Measurements from ENCODE around the gene SMG6. TPM values are rescaled to one million over a fixed set of nuclear protein-coding genes. Genes with fewer than 3 reads are reported as not detected.

The SMG6 gene
- total and polyA plus RNA-seq, 2 donors (not counting 3 experiments of a cell fraction or from before 2014, with no cell fraction given): 40.1 to 42.2 TPM

DNA sequence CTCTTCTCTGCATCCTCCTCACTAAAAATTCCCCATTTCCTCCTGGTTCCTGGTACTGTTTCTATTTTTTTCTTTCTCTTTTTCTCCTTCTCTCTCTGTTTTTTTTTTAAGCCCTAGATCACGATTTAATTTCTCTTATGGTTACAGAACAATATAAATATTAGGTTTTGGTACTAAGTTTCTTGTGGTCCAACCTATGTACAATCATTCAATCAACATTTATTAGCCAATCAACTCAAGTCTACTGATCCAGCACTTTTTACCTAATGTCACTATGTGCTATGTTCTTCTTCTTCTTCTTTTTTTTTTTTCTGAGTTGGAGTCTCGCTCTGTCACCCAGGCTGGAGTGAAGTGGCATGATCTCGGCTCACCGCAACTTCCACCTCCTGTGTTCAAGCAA is 291.1 kb downstream of the SMG6 start:
- H3K4me1 ChIP-seq (ENCODE audit: control insufficient read depth, extremely low read depth, insufficient read depth, low read length): no peaks in the 10 kb centered on the region
- no TSS peak for BruUV-seq (replicated peaks)
- H3K36me3 ChIP-seq (ENCODE audit: control insufficient read depth in 2 of 2, extremely low read depth in 1 of 2, insufficient read depth in 2 of 2, low read length in 2 of 2): no peaks in the 10 kb centered on the region
- no peak overlapping the region for H3K9ac ChIP-seq (replicated peaks; ENCODE audit: extremely low read depth, insufficient read depth, low read length)
- CTCF ChIA-PET: no interaction called here
- dilution Hi-C loops (cut with MboI; ENCODE audit: extremely low pct_ligation_motif_present, low sequenced_read_pairs): no loop called here
- TF ChIP-seq JUN (IDR thresholded peaks at IDR 0.05; ENCODE audit: borderline replicate concordance, insufficient read depth, insufficient read length, low read depth) (no peak), GATA2 (IDR thresholded peaks at IDR 0.05; ENCODE audit: insufficient read depth, insufficient read length, low read depth, low read length) (no peak), MYC (IDR thresholded peaks at IDR 0.05; ENCODE audit: low read depth, low read length) (no peak), EZH2 (IDR thresholded peaks at IDR 0.05; ENCODE audit: borderline replicate concordance, low read depth, low read length, severe bottlenecking) (no peak), POLR2A (IDR thresholded peaks at IDR 0.05; ENCODE audit: low read depth, low read length) (no peak)
- no peaks in the 10 kb centered on the region for H3K9me3 ChIP-seq (replicated peaks; ENCODE audit: control insufficient read depth, insufficient read depth, low read length)
- H3K4me3 ChIP-seq (replicated peaks in 1 of 3; ENCODE audit: insufficient read depth in 1 of 3, low read depth in 1 of 3, low read length in 3 of 3): no peak overlapping the region
- POLR2A ChIA-PET: no interaction called here
- FAIRE-seq (no peak), DNase-seq (ENCODE audit: low read depth, low spot score) (no peak)
- no peak overlapping the region for H3K27ac ChIP-seq (ENCODE audit: insufficient read depth, low read depth, low read length)
- H3K9me1 ChIP-seq (replicated peaks; ENCODE audit: control insufficient read depth, extremely low read depth, insufficient read depth, low read length): no peaks in the 10 kb centered on the region
- H3K27me3 ChIP-seq (ENCODE audit: control insufficient read depth in 2 of 2, insufficient read depth in 2 of 2, low read length in 2 of 2): peaks cover 0 to 3% of the 10 kb centered on the region in 2 experiments
- no peak overlapping the region for H2AFZ ChIP-seq (ENCODE audit: low read depth, low read length)
- no peaks in the 10 kb centered on the region for H3K79me2 ChIP-seq (ENCODE audit: control insufficient read depth, insufficient read depth, low read length)
- no peaks in the 10 kb centered on the region for H4K20me1 ChIP-seq (replicated peaks; ENCODE audit: control insufficient read depth, extremely low read depth, insufficient read depth, low read length)
- intact Hi-C loops (cut with micrococcal nuclease): no loop called here
- H3K4me2 ChIP-seq (ENCODE audit: insufficient read depth, low read length): no peak overlapping the region

DNA sequence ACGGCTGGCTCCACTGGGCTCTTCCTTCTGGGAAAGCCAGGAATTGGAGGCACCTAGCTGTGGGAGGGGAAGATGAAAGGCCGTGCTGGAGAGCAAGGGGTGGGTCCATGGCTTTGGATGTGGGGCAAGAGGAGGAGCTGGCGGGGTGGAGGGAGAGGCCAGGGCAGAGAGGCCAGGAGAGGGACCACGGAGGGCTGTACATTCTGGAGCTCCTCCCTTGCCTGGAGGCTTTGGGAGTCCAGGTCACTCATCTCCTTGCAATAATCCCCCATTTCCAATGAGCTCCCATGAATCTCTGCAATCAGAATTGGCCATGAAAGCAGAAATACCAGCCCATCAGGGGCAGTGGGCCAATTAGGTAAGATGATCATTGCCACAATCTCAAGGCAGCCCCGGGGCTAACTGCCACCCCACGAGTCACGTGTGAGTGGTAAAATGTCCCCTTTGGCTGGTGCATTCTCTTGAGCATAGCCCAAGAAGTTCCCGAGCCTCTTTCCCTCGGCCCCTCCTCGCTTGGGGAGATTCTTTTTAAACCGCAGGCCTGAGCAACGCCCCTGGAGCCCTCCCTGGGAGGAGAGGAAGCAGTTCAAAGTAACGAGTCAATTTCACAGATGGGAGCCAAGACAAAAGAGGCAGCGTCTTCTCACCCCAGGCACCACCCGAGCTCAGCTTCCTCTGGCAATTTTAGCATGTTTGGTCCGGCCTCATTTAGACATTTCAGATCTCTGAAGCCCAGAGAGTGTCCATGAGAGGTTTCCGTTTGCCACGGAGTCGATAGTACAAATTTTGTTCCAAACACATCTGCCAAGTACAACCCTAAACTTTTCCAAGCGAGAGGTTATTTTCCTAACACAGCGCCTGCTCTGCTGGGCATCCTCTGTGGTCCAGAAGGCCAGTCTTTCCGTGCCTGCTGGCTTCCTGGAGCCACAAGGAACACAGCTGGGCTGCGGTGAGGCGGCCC is 291.9 kb downstream of the SMG6 start:
- Histone ChIP-seq H3K4me2 (ENCODE audit: insufficient read depth, low read length) (no peak overlapping the region), H3K9ac (replicated peaks; ENCODE audit: extremely low read depth, insufficient read depth, low read length) (no peak overlapping the region), H3K27ac (ENCODE audit: insufficient read depth, low read depth, low read length) (no peak overlapping the region), H3K36me3 (ENCODE audit: control insufficient read depth in 2 of 2, extremely low read depth in 1 of 2, insufficient read depth in 2 of 2, low read length in 2 of 2) (no peaks in the 10 kb centered on the region), H3K4me3 (replicated peaks in 1 of 3; ENCODE audit: insufficient read depth in 1 of 3, low read depth in 1 of 3, low read length in 3 of 3) (no peak overlapping the region), H3K9me1 (replicated peaks; ENCODE audit: control insufficient read depth, extremely low read depth, insufficient read depth, low read length) (no peaks in the 10 kb centered on the region), H3K27me3 (ENCODE audit: control insufficient read depth in 2 of 2, insufficient read depth in 2 of 2, low read length in 2 of 2) (peaks cover 0 to 3% of the 10 kb centered on the region in 2 experiments), H3K9me3 (replicated peaks; ENCODE audit: control insufficient read depth, insufficient read depth, low read length) (no peaks in the 10 kb centered on the region), H4K20me1 (replicated peaks; ENCODE audit: control insufficient read depth, extremely low read depth, insufficient read depth, low read length) (no peaks in the 10 kb centered on the region), H3K79me2 (ENCODE audit: control insufficient read depth, insufficient read depth, low read length) (no peaks in the 10 kb centered on the region), H3K4me1 (ENCODE audit: control insufficient read depth, extremely low read depth, insufficient read depth, low read length) (no peaks in the 10 kb centered on the region), H2AFZ (ENCODE audit: low read depth, low read length) (peak overlapping the region; percentile 49)
- no TSS peak for BruUV-seq (replicated peaks)
- TF ChIP-seq EZH2 (IDR thresholded peaks at IDR 0.05; ENCODE audit: borderline replicate concordance, low read depth, low read length, severe bottlenecking) (no peak), POLR2A (IDR thresholded peaks at IDR 0.05; ENCODE audit: low read depth, low read length) (no peak), MYC (IDR thresholded peaks at IDR 0.05; ENCODE audit: low read depth, low read length) (no peak), FOS (IDR thresholded peaks at IDR 0.05; ENCODE audit: borderline replicate concordance, insufficient read depth, low read length) (no peak)
- TF ChIP-seq, protein P1, sequence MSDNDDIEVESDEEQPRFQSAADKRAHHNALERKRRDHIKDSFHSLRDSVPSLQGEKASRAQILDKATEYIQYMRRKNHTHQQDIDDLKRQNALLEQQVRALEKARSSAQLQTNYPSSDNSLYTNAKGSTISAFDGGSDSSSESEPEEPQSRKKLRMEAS (IDR thresholded peaks at IDR 0.05; ENCODE audit: insufficient read depth, insufficient read length): no peak
- TF ChIP-seq, protein P2, sequence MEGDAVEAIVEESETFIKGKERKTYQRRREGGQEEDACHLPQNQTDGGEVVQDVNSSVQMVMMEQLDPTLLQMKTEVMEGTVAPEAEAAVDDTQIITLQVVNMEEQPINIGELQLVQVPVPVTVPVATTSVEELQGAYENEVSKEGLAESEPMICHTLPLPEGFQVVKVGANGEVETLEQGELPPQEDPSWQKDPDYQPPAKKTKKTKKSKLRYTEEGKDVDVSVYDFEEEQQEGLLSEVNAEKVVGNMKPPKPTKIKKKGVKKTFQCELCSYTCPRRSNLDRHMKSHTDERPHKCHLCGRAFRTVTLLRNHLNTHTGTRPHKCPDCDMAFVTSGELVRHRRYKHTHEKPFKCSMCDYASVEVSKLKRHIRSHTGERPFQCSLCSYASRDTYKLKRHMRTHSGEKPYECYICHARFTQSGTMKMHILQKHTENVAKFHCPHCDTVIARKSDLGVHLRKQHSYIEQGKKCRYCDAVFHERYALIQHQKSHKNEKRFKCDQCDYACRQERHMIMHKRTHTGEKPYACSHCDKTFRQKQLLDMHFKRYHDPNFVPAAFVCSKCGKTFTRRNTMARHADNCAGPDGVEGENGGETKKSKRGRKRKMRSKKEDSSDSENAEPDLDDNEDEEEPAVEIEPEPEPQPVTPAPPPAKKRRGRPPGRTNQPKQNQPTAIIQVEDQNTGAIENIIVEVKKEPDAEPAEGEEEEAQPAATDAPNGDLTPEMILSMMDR (IDR thresholded peaks at IDR 0.05; ENCODE audit: extremely low read depth in 1 of 2, insufficient read depth in 1 of 2, low read depth in 1 of 2, low read length in 2 of 2): no peak
- ChIA-PET POLR2A (no interaction called here), CTCF (interaction anchor here (1.1 to 1.2 kb wide), 2 partner anchors 14 to 103 kb away, joined by 4 read pairs; partner anchors contain the start of gene RTN4RL1)
- dilution Hi-C loops (cut with MboI; ENCODE audit: extremely low pct_ligation_motif_present, low sequenced_read_pairs) (no loop called here), intact Hi-C loops (cut with micrococcal nuclease) (no loop called here)
- DNase-seq (ENCODE audit: low read depth, low spot score) (no peak), FAIRE-seq (no peak)
